Endothelial cell of umbilical vein (primary cell): ENCODE data around the gene CBFA2T3.

Experiments
- EZH2 ChIP-seq: IDR thresholded peaks from 2 replicates; pipeline ENCODE4 v1.6.1; 2012; ENCODE audit warnings: borderline replicate concordance, low read depth, mild to moderate bottlenecking, moderate library complexity, low read length, inconsistent platforms; ENCODE audit not compliant: severe bottlenecking
- POLR2AphosphoS5 ChIP-seq: IDR thresholded peaks from 2 replicates; pipeline ENCODE4 v1.6.1; 2012; ENCODE audit warnings: low read depth, mild to moderate bottlenecking, control low read depth, low read length, moderate library complexity; ENCODE audit not compliant: insufficient read depth
- TF ChIP-seq, protein P1 (sequence below), 2 donors: IDR thresholded peaks; 1 replicate in 1 of 2; 2 replicates in 1 of 2; pipeline ENCODE4 v1.5.1; 2011; ENCODE audit warnings: low read length in 2 of 2, mild to moderate bottlenecking in 2 of 2, moderate library complexity in 2 of 2, control low read depth in 1 of 2, inconsistent platforms in 1 of 2, low read depth in 1 of 2; ENCODE audit not compliant: insufficient read depth in 1 of 2; ENCODE audit errors: extremely low read depth in 1 of 2

DNA sequence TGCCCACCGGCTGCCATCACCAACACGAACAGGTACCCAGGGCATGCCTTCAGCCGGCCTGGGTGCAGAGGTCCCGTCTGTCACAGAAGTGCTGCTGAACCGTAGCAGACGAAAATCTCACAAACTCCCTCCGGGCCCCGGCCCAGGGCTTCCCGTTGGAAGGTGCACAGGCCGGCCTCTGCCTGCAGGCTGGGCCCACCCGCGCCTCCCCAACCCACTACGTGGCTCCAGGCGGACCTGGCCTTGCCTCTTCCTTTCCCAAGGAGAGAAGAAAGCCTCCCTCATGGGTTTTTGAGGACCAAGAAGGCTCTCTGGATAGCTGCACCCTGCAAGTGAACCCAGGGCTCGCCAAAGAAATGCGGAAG, 65.1 kb downstream of the CBFA2T3 start:
- TF ChIP-seq POLR2AphosphoS5 (no peak), EZH2 (no peak)
- TF ChIP-seq, protein P1, sequence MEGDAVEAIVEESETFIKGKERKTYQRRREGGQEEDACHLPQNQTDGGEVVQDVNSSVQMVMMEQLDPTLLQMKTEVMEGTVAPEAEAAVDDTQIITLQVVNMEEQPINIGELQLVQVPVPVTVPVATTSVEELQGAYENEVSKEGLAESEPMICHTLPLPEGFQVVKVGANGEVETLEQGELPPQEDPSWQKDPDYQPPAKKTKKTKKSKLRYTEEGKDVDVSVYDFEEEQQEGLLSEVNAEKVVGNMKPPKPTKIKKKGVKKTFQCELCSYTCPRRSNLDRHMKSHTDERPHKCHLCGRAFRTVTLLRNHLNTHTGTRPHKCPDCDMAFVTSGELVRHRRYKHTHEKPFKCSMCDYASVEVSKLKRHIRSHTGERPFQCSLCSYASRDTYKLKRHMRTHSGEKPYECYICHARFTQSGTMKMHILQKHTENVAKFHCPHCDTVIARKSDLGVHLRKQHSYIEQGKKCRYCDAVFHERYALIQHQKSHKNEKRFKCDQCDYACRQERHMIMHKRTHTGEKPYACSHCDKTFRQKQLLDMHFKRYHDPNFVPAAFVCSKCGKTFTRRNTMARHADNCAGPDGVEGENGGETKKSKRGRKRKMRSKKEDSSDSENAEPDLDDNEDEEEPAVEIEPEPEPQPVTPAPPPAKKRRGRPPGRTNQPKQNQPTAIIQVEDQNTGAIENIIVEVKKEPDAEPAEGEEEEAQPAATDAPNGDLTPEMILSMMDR (IDR thresholded peaks at IDR 0.05; ENCODE audit: extremely low read depth in 1 of 2, insufficient read depth in 1 of 2, low read depth in 1 of 2, low read length in 2 of 2): no peak
